HCT116 (cell line): ENCODE data around the gene RAI14. TPM values are rescaled to one million over a fixed set of nuclear protein-coding genes. Genes with fewer than 3 reads are reported as not detected.

Experiments
- ATAC-seq: fragments of 200-7000 bp; cut with Tn5 transposase; 2 replicates; pipeline ENCODE4 v1.9.1; 2020; ENCODE audit warnings: mild to moderate bottlenecking, moderate library complexity
- BruUV-seq: library from RNA; stranded (reverse); fragments of 400-500 nt; replicated peaks from 2 replicates; lab custom pipeline; 2021; lab: Mats Ljungman, UMichigan
- CTCF ChIA-PET: fragments of 300-600 bp; sonication (Branson Sonifier 250); formaldehyde crosslinking; loops from one replicate; lab custom pipeline; 2021; ENCODE audit warnings: antibody characterized with exemption; lab: Charles Lee
- POLR2A ChIA-PET: fragments of 300-600, 350-600 bp; sonication (Branson Sonifier 250); formaldehyde crosslinking; loops from one replicate; lab custom pipeline; 2021; ENCODE audit warnings: antibody characterized with exemption; lab: Charles Lee
- RAD21 ChIA-PET, 2 experiments: fragments of 300-600 bp; sonication (Branson Sonifier 250); formaldehyde crosslinking; loops; one replicate each; lab custom pipeline; 2023; ENCODE audit warnings: low total read pairs in 2 of 2; ENCODE audit not compliant: uncharacterized antibody in 2 of 2, unreplicated experiment in 2 of 2, low non-redundant PET in 1 of 2; lab: Charles Lee
- DNase-seq: peaks from one replicate; pipeline ENCODE4 v3.0.0-alpha.2; 2010; ENCODE audit warnings: low read depth, low spot score
- H2AFZ ChIP-seq: fragments of 200-600 bp; shearing (Covaris generic), sonication (generic); 2 replicates; pipeline ENCODE4 v1.6.1; 2017; ENCODE audit warnings: low read depth, mixed run types, mixed read lengths, antibody characterized with exemption, low read length; ENCODE audit not compliant: poor library complexity, severe bottlenecking
- H3K27ac ChIP-seq: 2 replicates; pipeline ENCODE4 v1.5.1; 2012; ENCODE audit warnings: low read depth, low read length
- H3K27me3 ChIP-seq: fragments of 200-600 bp; sonication (generic); 2 replicates; pipeline ENCODE4 v1.6.1; 2016; ENCODE audit warnings: mixed run types, low read length, mixed read lengths; ENCODE audit not compliant: insufficient read depth
- H3K36me3 ChIP-seq, 2 experiments: fragments of 200-500 bp in 1 of 2; fragments of 200-600 bp in 1 of 2; sonication (Bioruptor generic) in 1 of 2; sonication (generic) in 1 of 2; 2 replicates each; pipeline versions ENCODE4 v1.5.1 to v1.6.1; 2014 to 2016; ENCODE audit warnings: low read length in 2 of 2, inconsistent platforms in 1 of 2, mixed read lengths in 1 of 2, mixed run types in 1 of 2; ENCODE audit not compliant: insufficient read depth in 2 of 2, control insufficient read depth in 1 of 2
- H3K4me1 ChIP-seq, 2 experiments: fragments of 200-600 bp in 1 of 2; sonication (generic) in 1 of 2; 2 replicates each; pipeline versions ENCODE4 v1.5.1 to v1.6.1; 2012 to 2017; ENCODE audit warnings: low read length in 2 of 2, inconsistent platforms in 1 of 2, mild to moderate bottlenecking in 1 of 2, mixed read lengths in 1 of 2, mixed run types in 1 of 2, moderate library complexity in 1 of 2; ENCODE audit not compliant: insufficient read depth in 2 of 2, control insufficient read depth in 1 of 2
- H3K4me2 ChIP-seq: fragments of 200-600 bp; sonication (generic); 2 replicates; pipeline ENCODE4 v1.6.1; 2017; ENCODE audit warnings: mixed run types, low read length, mixed read lengths
- H3K4me3 ChIP-seq, 2 experiments: fragments of 200-600 bp in 1 of 2; sonication (generic) in 1 of 2; replicated peaks in 1 of 2; 2 replicates each; pipeline ENCODE4 v1.5.1; 2011 to 2016; ENCODE audit warnings: low read length in 2 of 2, control low read depth in 1 of 2, low read depth in 1 of 2, mild to moderate bottlenecking in 1 of 2, mixed read lengths in 1 of 2, mixed run types in 1 of 2
- H3K79me2 ChIP-seq: fragments of 200-600 bp; sonication (generic); 2 replicates; pipeline ENCODE4 v1.6.1; 2017; ENCODE audit warnings: mild to moderate bottlenecking, mixed run types, low read length, moderate library complexity, mixed read lengths; ENCODE audit not compliant: insufficient read depth
- H3K9ac ChIP-seq: fragments of 200-600 bp; sonication (generic); 2 replicates; pipeline ENCODE4 v1.6.1; 2016; ENCODE audit warnings: low read length, mixed read lengths
- H3K9me2 ChIP-seq: fragments of 200-600 bp; sonication (generic), shearing (Covaris generic); 2 replicates; pipeline ENCODE4 v1.6.1; 2017; ENCODE audit warnings: mixed run types, mild to moderate bottlenecking, moderate library complexity; ENCODE audit not compliant: insufficient read depth
- H3K9me3 ChIP-seq, 2 experiments: fragments of 200-500 bp in 1 of 2; fragments of 200-600 bp in 1 of 2; sonication (Bioruptor generic) in 1 of 2; sonication (generic) in 1 of 2; 2 replicates each; pipeline ENCODE4 v1.6.1; 2014 to 2017; ENCODE audit warnings: low read length in 2 of 2, mixed read lengths in 2 of 2, inconsistent platforms in 1 of 2, low read depth in 1 of 2, mild to moderate bottlenecking in 1 of 2, mixed run types in 1 of 2, moderate library complexity in 1 of 2; ENCODE audit not compliant: control insufficient read depth in 1 of 2, insufficient read depth in 1 of 2
- H4K20me1 ChIP-seq: fragments of 200-600 bp; sonication (generic), shearing (Covaris generic); 2 replicates; pipeline ENCODE4 v1.6.1; 2017; ENCODE audit warnings: mixed run types, mild to moderate bottlenecking, moderate library complexity; ENCODE audit not compliant: insufficient read depth
- CBX3 ChIP-seq: IDR thresholded peaks from 2 replicates; pipeline ENCODE4 v1.6.1; 2012; ENCODE audit warnings: low read depth
- CEBPB ChIP-seq: IDR thresholded peaks from 2 replicates; pipeline ENCODE4 v1.6.1; 2012; ENCODE audit warnings: low read depth
- EGR1 ChIP-seq: IDR thresholded peaks from 2 replicates; pipeline ENCODE4 v1.6.1; 2012; ENCODE audit warnings: low read depth
- EZH2 ChIP-seq: fragments of 200-600 bp; sonication (generic); IDR thresholded peaks from 2 replicates; pipeline ENCODE4 v1.6.1; 2017; ENCODE audit warnings: antibody characterized with exemption, mixed run types
- EZH2phosphoT487 ChIP-seq: fragments of 200-600 bp; IDR thresholded peaks from 2 replicates; pipeline ENCODE4 v1.6.1; 2018; ENCODE audit warnings: antibody characterized with exemption, borderline replicate concordance
- JUND ChIP-seq: IDR thresholded peaks from 2 replicates; pipeline ENCODE4 v1.6.1; 2012
- MAX ChIP-seq: IDR thresholded peaks from 2 replicates; pipeline ENCODE4 v1.6.1; 2012
- POLR2A ChIP-seq: IDR thresholded peaks from 2 replicates; pipeline ENCODE4 v1.7.0; 2011; ENCODE audit warnings: borderline replicate concordance; ENCODE audit not compliant: insufficient read depth, insufficient read length; ENCODE audit errors: extremely low read depth
- RAD21 ChIP-seq: IDR thresholded peaks from 2 replicates; pipeline ENCODE4 v1.6.1; 2012; ENCODE audit warnings: low read depth, mild to moderate bottlenecking
- SIN3A ChIP-seq: IDR thresholded peaks from 2 replicates; pipeline ENCODE4 v1.6.1; 2012; ENCODE audit warnings: low read depth
- SP1 ChIP-seq: IDR thresholded peaks from 2 replicates; pipeline ENCODE4 v1.6.1; 2012; ENCODE audit warnings: low read depth
- SRF ChIP-seq: IDR thresholded peaks from 2 replicates; pipeline ENCODE4 v1.6.1; 2012; ENCODE audit warnings: low read depth
- TCF7L2 ChIP-seq: IDR thresholded peaks from 2 replicates; pipeline ENCODE4 v1.7.0; 2011; ENCODE audit warnings: borderline replicate concordance, inconsistent platforms; ENCODE audit not compliant: insufficient read depth, insufficient read length; ENCODE audit errors: extremely low read depth
- YY1 ChIP-seq: IDR thresholded peaks from 2 replicates; pipeline ENCODE4 v1.6.1; 2011; ENCODE audit warnings: low read length, low read depth, moderate library complexity, mild to moderate bottlenecking; ENCODE audit not compliant: insufficient replicate concordance; ENCODE audit errors: extremely low read depth
- ZBTB33 ChIP-seq: IDR thresholded peaks from 2 replicates; pipeline ENCODE4 v1.6.1; 2011; ENCODE audit warnings: mild to moderate bottlenecking, low read length, moderate library complexity; ENCODE audit not compliant: insufficient replicate concordance; ENCODE audit errors: extremely low read depth
- ZFX ChIP-seq: fragments of 450-650 bp; IDR thresholded peaks from 2 replicates; pipeline ENCODE4 v1.6.1; 2017
- intact Hi-C: fragments of 100-400 bp; cut with micrococcal nuclease; formaldehyde crosslinking; loops from 2 replicates; pipeline ENCODE4 v1.10.0; 2022
- total RNA-seq: library from RNA; stranded (reverse); gene quantifications from one replicate; pipeline ENCODE4 v1.2.1, GENCODE V29; 2021; ENCODE audit not compliant: unreplicated experiment
- TF ChIP-seq, protein P1 (sequence below): IDR thresholded peaks from 2 replicates; pipeline ENCODE4 v1.6.1; 2012
- TF ChIP-seq, protein P2 (sequence below): IDR thresholded peaks from 2 replicates; pipeline ENCODE4 v1.6.1; 2012; ENCODE audit warnings: low read depth
- TF ChIP-seq, protein P3 (sequence below), 3 experiments: fragments of 200-600 bp in 1 of 3; sonication (generic) in 1 of 3; IDR thresholded peaks in 2 of 3; conservative IDR thresholded peaks in 1 of 3; 2 replicates each; pipeline ENCODE4 v1.5.1; 2012 to 2017; ENCODE audit warnings: low read depth in 2 of 3, low read length in 2 of 3, antibody characterized with exemption in 1 of 3, borderline replicate concordance in 1 of 3, control low read depth in 1 of 3, mild to moderate bottlenecking in 1 of 3, mixed read lengths in 1 of 3, mixed run types in 1 of 3, moderate library complexity in 1 of 3; ENCODE audit not compliant: insufficient read depth in 1 of 3

The RAI14 gene
- total RNA-seq, 1 experiment from 2014 or later = 47.9 TPM

DNA sequence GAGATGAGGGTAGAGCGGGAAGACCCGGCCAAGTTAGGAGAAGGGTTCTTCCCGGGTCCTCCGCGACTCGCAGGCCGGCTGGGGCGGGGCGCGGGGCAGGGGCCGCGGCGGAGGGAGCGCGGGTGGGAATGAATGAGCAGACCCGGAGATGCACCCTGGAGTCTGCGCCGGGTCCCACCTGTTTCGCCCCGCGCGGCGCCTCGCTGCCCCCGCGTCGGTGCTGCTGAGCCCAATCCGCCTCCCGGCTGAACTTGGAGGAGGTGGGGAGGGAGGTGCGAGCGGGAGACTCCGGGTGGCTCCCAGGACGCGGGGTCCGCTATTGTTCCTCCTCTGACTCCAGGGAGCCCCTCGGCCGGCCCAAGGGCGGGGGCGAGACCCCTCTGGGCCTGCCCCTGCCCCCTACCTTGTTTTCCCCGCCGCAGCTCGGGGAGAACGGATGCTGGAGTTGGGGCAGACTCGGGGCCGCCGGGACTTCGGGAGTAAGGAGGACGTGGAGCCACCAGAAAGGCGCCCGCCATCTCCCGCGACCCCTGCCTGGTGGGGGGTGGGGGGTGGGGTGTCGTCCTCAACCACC, 659 bp downstream of the RAI14 start:
- RAD21 ChIA-PET = no interaction called here
- H3K27ac ChIP-seq = peak overlapping the region; percentile 78
- H2AFZ ChIP-seq = no peak overlapping the region
- H3K79me2 ChIP-seq = peaks cover 50% of the 10 kb centered on the region
- TF ChIP-seq, protein P1, sequence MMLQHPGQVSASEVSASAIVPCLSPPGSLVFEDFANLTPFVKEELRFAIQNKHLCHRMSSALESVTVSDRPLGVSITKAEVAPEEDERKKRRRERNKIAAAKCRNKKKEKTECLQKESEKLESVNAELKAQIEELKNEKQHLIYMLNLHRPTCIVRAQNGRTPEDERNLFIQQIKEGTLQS = no peak
- no peak for TF ChIP-seq SIN3A
- TF ChIP-seq EGR1 = no peak
- no peak for TF ChIP-seq POLR2A
- TF ChIP-seq ZBTB33 = no peak
- no peak for TF ChIP-seq SRF
- TF ChIP-seq CBX3 = no peak
- no peak for TF ChIP-seq TCF7L2
- TF ChIP-seq RAD21 = no peak
- no peak for TF ChIP-seq YY1
- TF ChIP-seq CEBPB = no peak
- TF ChIP-seq, protein P2, sequence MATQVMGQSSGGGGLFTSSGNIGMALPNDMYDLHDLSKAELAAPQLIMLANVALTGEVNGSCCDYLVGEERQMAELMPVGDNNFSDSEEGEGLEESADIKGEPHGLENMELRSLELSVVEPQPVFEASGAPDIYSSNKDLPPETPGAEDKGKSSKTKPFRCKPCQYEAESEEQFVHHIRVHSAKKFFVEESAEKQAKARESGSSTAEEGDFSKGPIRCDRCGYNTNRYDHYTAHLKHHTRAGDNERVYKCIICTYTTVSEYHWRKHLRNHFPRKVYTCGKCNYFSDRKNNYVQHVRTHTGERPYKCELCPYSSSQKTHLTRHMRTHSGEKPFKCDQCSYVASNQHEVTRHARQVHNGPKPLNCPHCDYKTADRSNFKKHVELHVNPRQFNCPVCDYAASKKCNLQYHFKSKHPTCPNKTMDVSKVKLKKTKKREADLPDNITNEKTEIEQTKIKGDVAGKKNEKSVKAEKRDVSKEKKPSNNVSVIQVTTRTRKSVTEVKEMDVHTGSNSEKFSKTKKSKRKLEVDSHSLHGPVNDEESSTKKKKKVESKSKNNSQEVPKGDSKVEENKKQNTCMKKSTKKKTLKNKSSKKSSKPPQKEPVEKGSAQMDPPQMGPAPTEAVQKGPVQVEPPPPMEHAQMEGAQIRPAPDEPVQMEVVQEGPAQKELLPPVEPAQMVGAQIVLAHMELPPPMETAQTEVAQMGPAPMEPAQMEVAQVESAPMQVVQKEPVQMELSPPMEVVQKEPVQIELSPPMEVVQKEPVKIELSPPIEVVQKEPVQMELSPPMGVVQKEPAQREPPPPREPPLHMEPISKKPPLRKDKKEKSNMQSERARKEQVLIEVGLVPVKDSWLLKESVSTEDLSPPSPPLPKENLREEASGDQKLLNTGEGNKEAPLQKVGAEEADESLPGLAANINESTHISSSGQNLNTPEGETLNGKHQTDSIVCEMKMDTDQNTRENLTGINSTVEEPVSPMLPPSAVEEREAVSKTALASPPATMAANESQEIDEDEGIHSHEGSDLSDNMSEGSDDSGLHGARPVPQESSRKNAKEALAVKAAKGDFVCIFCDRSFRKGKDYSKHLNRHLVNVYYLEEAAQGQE = no peak
- no peak for TF ChIP-seq SP1
- no peak for TF ChIP-seq ZFX
- no peak for TF ChIP-seq EZH2
- TF ChIP-seq JUND = no peak
- TF ChIP-seq EZH2phosphoT487 = no peak
- TF ChIP-seq, protein P3, sequence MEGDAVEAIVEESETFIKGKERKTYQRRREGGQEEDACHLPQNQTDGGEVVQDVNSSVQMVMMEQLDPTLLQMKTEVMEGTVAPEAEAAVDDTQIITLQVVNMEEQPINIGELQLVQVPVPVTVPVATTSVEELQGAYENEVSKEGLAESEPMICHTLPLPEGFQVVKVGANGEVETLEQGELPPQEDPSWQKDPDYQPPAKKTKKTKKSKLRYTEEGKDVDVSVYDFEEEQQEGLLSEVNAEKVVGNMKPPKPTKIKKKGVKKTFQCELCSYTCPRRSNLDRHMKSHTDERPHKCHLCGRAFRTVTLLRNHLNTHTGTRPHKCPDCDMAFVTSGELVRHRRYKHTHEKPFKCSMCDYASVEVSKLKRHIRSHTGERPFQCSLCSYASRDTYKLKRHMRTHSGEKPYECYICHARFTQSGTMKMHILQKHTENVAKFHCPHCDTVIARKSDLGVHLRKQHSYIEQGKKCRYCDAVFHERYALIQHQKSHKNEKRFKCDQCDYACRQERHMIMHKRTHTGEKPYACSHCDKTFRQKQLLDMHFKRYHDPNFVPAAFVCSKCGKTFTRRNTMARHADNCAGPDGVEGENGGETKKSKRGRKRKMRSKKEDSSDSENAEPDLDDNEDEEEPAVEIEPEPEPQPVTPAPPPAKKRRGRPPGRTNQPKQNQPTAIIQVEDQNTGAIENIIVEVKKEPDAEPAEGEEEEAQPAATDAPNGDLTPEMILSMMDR (IDR thresholded peaks at IDR 0.05 in 2 of 3, conservative IDR thresholded peaks at IDR 0.05 in 1 of 3; ENCODE audit: borderline replicate concordance in 1 of 3, insufficient read depth in 1 of 3, low read depth in 2 of 3, low read length in 2 of 3) = no peak
- no peak for TF ChIP-seq MAX
- H3K27me3 ChIP-seq = no peaks in the 10 kb centered on the region; the same call in 1 of the 2 replicates
- DNase-seq (no peak), ATAC-seq (peak; percentile 48)
- H3K9me3 ChIP-seq = no peaks in the 10 kb centered on the region
- H3K4me2 ChIP-seq = peak overlapping the region; percentile 94
- POLR2A ChIA-PET = no interaction called here
- H3K36me3 ChIP-seq = peaks cover 0 to 12% of the 10 kb centered on the region in 2 experiments; a peak in 1 of 4 replicates
- CTCF ChIA-PET = no interaction called here
- H3K4me3 ChIP-seq = peak overlapping the region; percentile 74 to 89
- intact Hi-C loops = loop anchor here (10.0 kb wide), 1 partner anchor 238 kb away; no protein-coding TSS in a partner anchor
- H3K9ac ChIP-seq = peak overlapping the region; percentile 89
- BruUV-seq = no TSS peak
- peaks cover 13 to 24% of the 10 kb centered on the region in 2 experiments for H3K4me1 ChIP-seq
- no peaks in the 10 kb centered on the region for H3K9me2 ChIP-seq
- H4K20me1 ChIP-seq = no peaks in the 10 kb centered on the region
